ENCODE measurements around the gene ITPRIP.

The ITPRIP gene

DNA sequence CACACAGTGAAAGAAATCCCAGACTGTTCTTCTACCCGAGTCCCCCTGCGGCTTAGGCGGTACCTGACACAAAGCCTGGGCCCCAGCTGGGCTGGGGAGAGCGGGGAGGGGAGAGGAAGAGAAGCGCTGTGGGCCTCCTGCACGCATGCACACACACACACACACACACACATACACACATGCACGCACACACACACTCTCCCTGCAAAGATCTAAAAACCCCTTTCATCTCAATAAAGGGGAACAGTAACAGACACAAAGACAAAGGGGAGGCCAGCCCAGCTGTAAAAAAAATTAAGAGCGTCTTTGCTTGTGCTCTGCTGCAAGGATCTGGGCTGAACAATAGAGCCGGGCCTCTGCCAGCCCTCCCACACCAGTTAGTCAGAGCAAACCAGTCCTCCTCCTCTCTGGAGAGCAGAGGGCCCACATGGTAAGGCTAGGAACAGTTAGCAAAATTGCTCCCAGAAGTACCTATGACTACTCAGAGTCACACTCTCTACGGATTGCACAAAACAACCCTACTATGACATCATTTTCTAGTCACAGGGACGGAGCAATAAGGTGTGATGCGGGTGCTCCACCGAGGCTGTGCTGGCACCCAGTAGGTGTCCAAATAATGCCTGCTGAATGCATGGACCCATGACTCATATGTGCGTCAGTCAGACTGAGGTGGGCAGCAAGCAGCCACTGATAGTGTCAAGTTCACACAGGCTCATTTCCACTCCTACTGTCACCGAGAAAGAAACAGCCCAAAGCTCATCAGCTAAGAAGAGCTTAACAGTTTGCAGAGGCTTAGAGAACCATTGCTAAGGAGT, 9.2 kb downstream of the ITPRIP start:
- DNase-seq, result peak; percentile 69

DNA sequence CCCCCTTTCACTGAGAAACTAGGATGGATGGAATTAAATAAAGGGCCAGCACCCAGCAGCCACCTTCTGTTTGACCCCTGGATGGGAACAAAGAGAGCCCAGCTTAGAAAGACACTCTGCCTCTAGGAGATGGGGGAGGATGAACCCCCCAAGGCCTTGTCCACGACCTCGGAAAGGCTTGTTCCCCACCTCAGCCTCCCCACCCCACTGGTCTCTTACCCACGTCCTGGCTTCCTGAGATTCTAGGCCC, 9.7 kb downstream of the ITPRIP start:
- in situ Hi-C loops (cut with HindIII; ENCODE audit: low pct_ligation_motif_present, low pct_unique_long_range_greater_than_20kb, low sequenced_read_pairs), result no loop called here
- no peak for DNase-seq

More for the DNA sequence above, 9.2 kb downstream of the ITPRIP start:
- in situ Hi-C loops (cut with HindIII; ENCODE audit: low pct_ligation_motif_present, low pct_unique_long_range_greater_than_20kb, low sequenced_read_pairs), result no loop called here

DNA sequence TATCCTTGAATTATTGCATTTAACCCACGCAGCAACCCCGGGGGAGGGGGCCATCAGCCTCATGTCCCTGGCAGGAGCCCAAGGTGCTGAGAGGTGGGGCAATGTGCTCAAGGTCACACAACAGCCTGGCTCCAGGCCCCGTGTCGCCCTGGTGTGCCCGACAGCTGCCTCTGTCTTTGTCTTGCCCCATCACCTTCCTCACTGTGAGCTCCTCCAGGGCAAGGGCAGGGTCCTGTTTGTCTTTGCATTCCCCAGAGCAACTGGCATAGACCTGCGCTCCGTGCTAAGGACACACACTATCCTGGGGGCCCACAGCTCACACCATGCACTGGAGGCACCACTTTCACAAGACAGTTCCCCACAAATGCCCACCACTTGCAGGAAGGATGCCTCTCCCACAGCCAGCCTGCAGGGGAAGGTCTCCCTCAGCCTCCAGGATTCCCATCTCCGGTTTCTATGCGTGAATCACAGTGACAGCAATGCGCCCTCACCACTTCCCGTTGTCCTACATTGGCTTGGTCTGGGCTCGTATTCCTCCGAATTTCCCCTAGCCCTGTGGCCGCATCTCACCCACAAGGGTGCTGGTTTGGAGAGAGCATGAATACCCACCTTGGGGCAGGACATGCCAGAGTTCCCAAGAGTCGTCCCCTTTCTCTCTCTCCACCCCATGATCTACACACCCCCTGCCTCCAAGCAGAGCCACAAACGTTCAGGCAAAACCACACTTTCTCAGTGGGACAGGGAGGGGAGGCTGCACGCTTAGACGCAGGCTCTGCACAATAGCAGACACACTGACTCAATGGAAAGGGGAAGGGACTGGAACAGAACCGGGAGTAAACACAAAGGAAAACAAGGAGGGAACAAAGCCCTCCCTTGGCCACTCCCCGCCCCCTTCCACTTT, 10.3 kb downstream of the ITPRIP start:
- in situ Hi-C loops (cut with HindIII; ENCODE audit: low pct_ligation_motif_present, low pct_unique_long_range_greater_than_20kb, low sequenced_read_pairs), result no loop called here
- DNase-seq, result no peak

DNA sequence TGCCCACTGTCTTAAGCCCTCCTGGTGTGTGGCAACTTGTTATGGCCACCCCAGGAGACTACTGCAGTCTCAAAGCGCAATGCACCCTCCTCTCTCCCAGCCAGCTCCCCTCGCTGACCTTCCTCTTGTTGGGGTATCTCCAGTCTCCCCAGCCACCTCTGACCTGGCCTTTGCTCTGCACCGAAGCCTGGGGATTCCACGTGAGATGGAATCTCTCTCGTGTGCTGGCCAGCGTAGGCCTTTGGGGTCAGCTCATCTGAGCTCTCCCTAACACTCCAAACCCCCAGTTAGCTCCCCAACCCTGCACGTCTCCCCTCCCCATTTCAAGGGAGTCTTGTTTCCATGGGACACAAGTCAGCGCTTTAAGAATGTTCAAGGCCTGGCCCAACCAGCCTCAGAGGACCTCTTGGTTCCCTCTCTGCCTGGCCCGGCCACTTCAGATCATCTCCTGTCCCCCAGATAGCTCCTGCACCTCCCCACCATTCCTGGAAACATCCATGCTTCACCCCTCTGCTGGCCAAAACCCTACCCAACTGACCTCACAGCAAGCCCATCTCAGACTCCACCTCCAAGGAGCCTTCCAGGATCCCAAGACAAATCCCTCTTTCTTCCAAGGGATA, 11.2 kb downstream of the ITPRIP start:
- in situ Hi-C loops (cut with HindIII; ENCODE audit: low pct_ligation_motif_present, low pct_unique_long_range_greater_than_20kb, low sequenced_read_pairs), result no loop called here
- DNase-seq, result no peak

DNA sequence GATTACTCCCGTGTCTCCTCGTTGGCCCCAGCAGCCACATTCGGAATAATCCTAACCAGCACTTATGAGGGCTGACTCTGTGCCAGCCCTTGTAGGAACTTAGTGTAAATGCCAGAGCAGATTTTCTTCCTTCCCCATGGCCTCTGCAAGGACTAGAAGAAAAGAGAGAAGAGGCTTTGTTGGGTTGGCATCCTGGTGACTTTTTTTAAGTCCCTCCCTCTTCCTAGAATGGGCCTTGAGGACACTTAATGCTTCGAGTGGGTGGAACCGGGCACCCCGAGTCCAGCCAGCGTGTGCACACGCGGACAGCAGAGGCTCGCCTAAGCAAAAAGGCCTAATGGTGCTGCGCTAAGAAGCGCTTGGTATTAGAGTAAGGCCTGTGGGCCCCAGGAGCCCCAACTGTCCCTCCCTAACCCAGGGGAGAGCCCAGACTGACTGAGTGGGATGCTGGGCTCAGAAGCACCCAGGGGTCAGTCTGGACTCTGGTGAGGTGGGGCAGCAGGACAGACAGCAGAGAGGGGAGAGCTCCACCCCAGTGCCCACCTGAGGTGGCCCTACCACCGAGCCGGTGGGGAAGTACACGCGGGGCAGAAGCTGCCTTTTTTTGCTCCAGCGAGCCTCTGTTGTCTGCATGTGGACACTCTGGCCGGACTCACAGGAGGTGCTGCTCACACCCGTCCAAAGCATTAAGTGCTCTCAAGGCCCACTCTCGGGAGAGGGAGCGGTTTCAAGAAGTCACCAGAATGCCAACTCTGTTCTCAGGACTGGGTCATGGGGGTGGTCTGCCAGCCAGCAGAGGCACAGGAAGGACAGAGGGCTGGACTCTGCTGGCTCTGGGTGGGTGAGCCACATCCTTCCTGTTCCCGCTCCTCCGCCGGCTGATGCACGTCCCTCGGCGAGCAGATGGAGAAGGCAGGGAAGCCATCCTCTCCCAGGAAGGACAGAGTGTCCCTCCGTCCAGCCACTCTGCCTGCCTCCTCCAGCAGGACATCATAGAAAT, 12.5 kb downstream of the ITPRIP start:
- no peak for DNase-seq
- in situ Hi-C loops (cut with HindIII; ENCODE audit: low pct_ligation_motif_present, low pct_unique_long_range_greater_than_20kb, low sequenced_read_pairs), result no loop called here

DNA sequence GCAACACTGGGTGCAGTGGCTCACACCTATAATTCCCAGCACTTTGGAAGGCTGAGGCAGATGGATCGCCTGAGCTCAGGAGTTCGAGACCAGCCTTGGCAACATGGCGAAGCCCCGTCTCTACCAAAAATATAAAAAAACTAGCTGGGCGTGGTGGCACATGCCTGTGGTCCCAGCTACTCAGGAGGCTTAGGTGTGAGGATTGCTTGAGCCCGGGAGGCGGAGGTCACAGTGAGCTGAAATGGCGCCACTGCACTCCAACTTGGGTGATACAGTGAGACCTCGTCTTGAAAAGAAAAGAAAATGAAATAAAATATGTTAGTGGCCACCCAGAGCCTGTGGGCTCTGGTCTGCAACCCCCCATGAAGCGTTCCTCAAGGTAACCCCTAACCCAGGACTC, 13.3 kb downstream of the ITPRIP start:
- in situ Hi-C loops (cut with HindIII; ENCODE audit: low pct_ligation_motif_present, low pct_unique_long_range_greater_than_20kb, low sequenced_read_pairs), result no loop called here
- no peak for DNase-seq

DNA sequence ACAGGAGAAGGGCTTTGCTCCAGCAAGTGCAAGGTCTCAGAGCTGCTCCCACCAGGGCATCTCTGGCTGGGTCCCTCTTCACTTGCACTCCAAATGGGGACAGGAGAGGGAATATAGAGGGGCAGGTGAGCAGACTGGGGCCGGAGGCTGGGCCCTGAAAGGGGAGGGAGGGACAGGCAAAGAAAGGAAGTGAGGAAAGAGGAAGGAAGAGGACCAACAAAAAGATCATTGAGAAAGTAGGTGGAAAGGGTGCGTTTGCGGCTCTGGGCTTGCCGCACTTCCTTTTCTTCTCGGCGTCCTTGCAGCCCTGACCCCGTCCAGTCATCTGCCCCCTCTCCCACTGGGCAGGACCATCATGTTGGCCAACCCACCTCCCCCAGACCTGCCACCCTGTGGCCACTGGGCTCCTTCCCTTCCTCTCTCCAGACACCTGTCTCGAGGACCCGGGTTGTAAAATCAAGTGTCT, 14.0 kb downstream of the ITPRIP start:
- DNase-seq, result no peak
- in situ Hi-C loops (cut with HindIII; ENCODE audit: low pct_ligation_motif_present, low pct_unique_long_range_greater_than_20kb, low sequenced_read_pairs), result no loop called here

DNA sequence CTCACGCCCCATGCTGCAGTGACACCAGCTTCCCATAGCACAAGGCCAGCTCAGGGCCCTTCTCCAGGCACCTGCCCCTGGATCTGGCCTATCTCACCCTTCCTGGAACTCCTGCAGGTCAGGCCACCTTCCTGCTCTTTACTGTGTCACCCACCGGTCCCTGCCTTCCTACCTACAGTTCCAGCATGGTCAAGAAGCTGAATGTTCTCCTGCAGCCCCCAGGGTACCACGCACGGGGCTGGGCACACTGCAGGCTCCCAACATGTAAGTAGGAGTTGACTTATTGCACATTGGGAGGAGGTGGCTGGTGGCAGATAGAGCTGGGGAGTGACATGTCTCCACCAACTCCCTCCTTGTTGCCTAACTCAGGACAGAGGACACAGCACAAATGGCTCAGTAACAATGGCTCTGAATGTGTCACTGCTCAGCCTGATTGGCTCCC, 14.5 kb downstream of the ITPRIP start:
- in situ Hi-C loops (cut with HindIII; ENCODE audit: low pct_ligation_motif_present, low pct_unique_long_range_greater_than_20kb, low sequenced_read_pairs), result no loop called here

DNA sequence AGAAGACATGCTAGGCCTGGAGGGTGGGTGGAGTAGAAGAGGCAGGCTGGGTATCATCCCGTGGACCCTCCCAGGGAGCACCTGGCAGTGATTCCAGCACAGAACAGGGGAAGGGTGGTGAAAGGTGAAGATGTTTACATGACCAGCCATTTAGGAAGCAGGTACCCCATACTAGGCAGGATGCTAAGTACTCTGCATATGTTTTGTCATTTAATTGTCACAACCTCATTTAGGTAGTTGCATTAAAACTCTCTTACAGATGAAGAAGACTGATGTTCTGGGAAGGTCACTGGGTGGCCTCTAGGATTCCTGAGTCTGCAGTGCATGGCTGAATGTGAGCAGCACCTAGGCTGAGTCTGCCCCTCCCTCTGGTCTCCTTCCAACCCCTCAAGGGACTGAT, 15.2 kb downstream of the ITPRIP start:
- in situ Hi-C loops (cut with HindIII; ENCODE audit: low pct_ligation_motif_present, low pct_unique_long_range_greater_than_20kb, low sequenced_read_pairs), result no loop called here
- no peak for DNase-seq

More for the DNA sequence above, 14.5 kb downstream of the ITPRIP start:
- DNase-seq, result no peak

DNA sequence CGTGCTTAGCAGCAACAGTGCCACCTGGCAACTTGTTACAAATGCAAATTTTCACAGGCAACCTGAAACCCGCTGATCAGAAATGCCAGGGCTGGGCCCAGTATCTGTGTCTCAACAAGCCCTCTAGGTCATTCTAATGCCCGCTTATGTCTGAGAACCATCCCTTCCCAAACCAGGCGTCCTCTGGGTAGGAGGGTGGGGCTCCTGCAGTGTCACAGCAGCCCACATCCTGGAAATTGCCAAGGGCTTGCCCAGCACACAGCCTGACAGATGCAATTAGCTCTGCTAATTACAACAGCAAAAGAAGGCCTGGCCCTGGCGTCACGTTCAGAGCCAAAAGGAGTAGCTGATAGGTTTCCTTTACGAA, 15.9 kb downstream of the ITPRIP start:
- DNase-seq, result no peak
- in situ Hi-C loops (cut with HindIII; ENCODE audit: low pct_ligation_motif_present, low pct_unique_long_range_greater_than_20kb, low sequenced_read_pairs), result no loop called here

DNA sequence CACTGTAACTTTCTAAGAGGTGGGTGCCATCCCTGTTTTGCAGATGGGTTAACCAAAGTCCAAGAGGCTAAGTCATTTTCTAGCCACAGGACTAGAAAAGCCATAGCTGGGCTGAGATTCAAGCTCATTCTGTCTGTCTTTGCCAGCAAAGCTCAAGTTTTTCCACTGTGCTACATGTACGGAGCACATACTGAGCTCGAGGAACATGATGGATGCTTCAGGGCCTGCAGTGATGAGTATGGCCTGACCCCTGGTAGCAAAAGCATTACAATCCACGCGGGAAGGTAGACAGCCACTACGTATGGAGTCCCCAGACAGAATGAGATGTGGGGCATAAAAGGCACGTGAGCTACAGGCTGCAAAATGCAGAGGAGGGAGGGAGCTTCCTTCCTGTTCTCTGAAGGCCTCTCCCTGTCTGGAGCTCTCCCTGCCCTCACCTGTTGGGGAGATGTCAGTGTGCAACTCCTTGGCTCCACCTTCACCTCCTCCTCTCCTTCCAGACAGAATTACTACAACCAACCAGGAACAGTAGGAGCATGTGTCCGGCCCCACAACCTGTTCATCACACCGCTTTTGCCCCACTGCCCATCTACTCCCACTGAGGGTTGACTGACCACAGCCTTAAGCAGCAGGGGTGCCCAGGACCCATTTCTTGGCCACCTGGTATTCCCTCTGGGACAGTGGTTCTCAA, 16.4 kb downstream of the ITPRIP start:
- DNase-seq, result no peak

DNA sequence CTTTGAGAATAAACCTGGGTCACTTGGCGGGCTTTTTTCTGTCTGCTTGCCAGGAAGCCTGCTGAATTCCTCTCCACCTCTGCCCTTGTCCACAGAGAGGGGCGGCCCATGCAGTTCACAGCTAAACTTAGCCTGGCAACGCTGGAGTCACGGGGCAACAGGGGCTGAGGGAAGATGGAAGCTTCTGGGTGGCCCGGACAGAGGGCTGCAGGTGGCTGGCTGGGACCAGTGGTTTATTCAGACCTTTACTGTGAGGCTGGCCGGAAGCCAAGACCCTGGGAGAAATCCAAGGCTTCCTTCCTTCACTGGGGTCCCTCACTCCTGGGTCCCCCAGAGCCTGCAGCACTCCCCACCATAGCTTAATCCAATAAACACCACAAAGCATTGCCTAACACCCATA, 17.0 kb downstream of the ITPRIP start:
- no peak for DNase-seq
- in situ Hi-C loops (cut with HindIII; ENCODE audit: low pct_ligation_motif_present, low pct_unique_long_range_greater_than_20kb, low sequenced_read_pairs), result no loop called here

More for the DNA sequence above, 16.4 kb downstream of the ITPRIP start:
- in situ Hi-C loops (cut with HindIII; ENCODE audit: low pct_ligation_motif_present, low pct_unique_long_range_greater_than_20kb, low sequenced_read_pairs), result no loop called here

DNA sequence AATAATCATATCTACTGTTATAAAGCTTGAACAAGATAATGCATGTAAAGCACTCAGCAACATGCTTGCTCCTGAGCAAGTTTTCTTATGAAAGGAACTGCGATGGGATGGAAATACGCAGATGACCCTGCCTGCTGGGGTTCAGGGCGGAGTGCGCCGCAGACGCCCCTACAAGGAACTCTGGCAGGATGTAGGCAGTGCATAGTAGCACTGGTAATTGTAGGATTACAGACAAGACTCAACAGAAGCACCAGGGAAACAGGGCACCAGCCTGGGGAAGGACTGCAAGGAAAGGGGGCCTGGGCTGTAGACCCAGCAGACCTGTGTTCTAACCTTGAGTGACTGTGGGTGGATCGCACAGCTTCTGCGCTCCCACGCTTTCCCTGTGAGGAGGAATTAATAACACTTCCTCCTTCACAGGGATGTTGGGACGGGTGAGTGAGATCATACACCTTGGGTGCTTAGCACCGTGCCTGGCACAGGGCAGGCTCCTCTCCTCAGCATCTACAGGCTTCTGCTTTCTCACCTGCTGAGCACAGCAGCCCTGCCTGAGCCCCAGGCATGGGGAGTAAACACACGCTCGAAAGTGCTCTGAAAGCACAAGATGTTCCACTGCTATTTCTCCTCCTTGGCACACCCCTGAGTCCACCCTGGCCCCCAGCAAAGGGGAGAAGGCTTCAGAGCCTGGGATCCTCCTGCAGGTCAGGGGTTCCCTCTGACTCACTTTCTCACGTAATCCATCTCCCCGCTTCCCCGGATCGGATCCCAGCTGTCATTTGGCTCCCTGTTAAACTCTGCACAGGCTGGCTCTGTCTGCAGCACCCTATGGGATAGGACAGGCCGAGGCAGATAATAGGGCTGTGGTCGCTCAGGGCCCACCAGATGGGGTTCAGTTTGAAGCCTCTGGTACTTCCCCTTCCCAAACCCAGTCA, 19.2 kb downstream of the ITPRIP start:
- in situ Hi-C loops (cut with HindIII; ENCODE audit: low pct_ligation_motif_present, low pct_unique_long_range_greater_than_20kb, low sequenced_read_pairs), result no loop called here
- DNase-seq, result no peak

DNA sequence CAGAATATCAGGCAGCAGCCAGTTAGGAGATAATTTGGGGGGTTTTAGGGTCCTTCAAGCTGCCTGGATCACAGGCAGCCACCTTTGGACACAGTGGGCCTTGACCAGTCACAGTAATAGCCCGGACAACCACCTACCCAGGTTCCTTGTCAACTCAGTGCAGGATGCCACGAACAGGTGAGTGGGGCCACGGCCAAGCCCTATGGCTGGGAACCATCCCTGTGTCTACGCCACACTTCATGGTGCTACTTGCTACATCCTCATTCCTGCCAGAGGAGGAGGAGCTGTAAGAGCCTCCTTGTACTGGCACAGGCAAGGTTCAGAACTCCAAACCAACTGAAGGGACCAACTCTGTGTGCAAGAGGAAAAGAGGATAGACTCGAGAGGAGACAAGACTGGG, 19.9 kb downstream of the ITPRIP start:
- in situ Hi-C loops (cut with HindIII; ENCODE audit: low pct_ligation_motif_present, low pct_unique_long_range_greater_than_20kb, low sequenced_read_pairs), result no loop called here
- DNase-seq, result no peak

DNA sequence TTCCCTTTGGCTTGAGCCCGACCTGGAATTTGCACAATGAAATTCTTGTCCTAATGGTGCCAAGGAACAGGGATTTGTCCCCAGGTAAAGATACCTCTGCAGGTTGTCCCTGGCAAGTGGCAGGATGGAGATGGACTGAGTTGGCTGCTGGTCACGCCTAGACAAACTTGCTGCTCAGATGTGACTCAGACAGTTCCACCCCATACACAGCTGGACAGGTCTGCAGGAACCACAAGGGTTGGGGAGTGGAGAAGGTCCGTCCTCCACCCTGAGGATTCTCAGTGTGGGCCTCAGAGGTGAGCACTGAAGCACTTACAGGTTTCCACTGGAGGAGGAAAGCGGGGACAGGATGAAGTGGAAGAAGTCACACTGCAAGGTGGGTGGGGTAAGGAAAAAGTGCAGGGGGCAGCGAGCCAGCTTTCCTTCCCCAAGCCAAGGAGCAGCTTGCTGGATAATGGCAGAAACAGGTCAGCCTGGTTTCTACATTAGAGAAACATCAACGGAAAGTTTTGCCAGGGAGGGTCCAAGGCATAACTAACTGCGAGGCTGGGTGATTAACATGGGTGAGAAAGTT, 20.5 kb downstream of the ITPRIP start:
- in situ Hi-C loops (cut with HindIII; ENCODE audit: low pct_ligation_motif_present, low pct_unique_long_range_greater_than_20kb, low sequenced_read_pairs), result no loop called here
- no peak for DNase-seq

DNA sequence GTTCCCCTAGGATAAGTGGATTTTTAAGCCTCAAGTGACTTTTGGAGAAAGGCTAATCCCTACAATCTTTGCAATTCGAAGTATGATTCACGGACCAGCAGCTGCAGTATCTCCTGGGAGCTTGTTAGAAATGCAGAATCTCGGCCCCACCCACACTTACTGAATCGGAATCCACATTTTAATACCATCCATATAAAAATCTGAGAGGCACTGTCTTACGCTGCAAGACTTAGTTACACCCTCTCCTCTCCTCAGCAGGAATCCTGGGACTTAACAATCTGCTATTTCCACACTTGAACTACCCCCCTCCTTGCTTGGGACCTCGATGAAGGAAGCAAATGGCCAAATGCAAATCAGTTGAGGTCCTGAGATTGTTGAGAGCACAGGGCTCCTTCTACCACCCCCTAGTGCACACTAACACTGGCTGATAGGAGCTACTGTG, 21.0 kb downstream of the ITPRIP start:
- in situ Hi-C loops (cut with HindIII; ENCODE audit: low pct_ligation_motif_present, low pct_unique_long_range_greater_than_20kb, low sequenced_read_pairs), result no loop called here

More for the DNA sequence above, 21.0 kb downstream of the ITPRIP start:
- no peak for DNase-seq

All from ACHN (cell line).